ENCODE results near the gene PDE6H. TPM values are rescaled to one million over a fixed set of nuclear protein-coding genes. Genes with fewer than 3 reads are reported as not detected.

The PDE6H gene
- total and polyA plus RNA-seq, 7 experiments from 2014 or later = 2.7 TPM; not detected in 6

DNA sequence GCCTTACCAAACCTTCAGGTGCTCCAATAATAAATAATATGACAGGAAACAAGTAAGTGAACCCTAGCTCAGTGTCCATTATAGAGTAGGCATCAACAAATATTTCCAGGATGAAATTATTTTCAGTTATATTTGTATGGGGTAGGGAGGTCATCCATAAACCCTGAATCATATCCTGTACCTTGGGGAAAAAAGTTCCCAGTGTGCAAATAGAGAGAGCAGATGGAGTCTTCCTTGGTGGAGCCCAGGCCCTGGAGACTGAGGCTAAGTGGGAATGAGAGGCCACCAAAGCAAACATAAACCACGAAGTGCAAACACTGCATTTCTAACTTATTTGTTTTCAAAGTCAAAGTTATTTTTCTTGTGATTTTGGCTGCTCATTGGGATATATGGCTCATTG lies 26.0 kb upstream of the PDE6H start:
- H3K4me1 ChIP-seq (ENCODE audit: control insufficient read depth in 2 of 2, insufficient read depth in 2 of 2, low read length in 2 of 2) = peaks cover 62 to 65% of the 10 kb centered on the region in 2 donors
- ChIA-PET POLR2A (interaction anchor here (0.7 to 5.7 kb wide), 4 partner anchors 10 to 175 kb away, joined by 3 to 115 read pairs (median 14); partner anchors contain the start of gene ARHGDIB), CTCF (interaction anchor here (4.3 kb wide), 1 partner anchor 10 kb away, joined by 28 read pairs; the partner anchor contains the start of gene ERP27)
- ATAC-seq = no peak
- H3K36me3 ChIP-seq (ENCODE audit: control insufficient read depth in 2 of 3, insufficient read depth in 3 of 3, low read length in 3 of 3) = peaks cover 66 to 75% (median 70%) of the 10 kb centered on the region in 3 experiments
- Mint-ChIP-seq H3K9me3 (no peaks in the 10 kb centered on the region), H3K4me3 (peak overlapping the region in 9 of 10 donors; percentile 20 to 88 (median 74)), H3K27me3 (no peaks in the 10 kb centered on the region), H3K27ac (peak overlapping the region; percentile 51 to 99 (median 92)), H3K4me1 (peaks cover 58 to 90% (median 79%) of the 10 kb centered on the region in 7 donors), H3K36me3 (peaks cover 42 to 84% (median 77%) of the 10 kb centered on the region in 5 donors)
- no peak overlapping the region for H3K4me3 ChIP-seq (ENCODE audit: low read length)
- no peaks in the 10 kb centered on the region for H3K27me3 ChIP-seq (ENCODE audit: control insufficient read depth in 2 of 2, insufficient read depth in 2 of 2, low read length in 2 of 2)
- peak overlapping the region; percentile 96 for H3K27ac ChIP-seq (ENCODE audit: low read depth, low read length)
- no peak for DNase-seq
- intact Hi-C loops (cut with micrococcal nuclease) = loop anchor here (5.0 kb wide), 3 partner anchors 225 to 615 kb away; partner anchors contain the start of gene RERG (in 1 of the 2)
- no peaks in the 10 kb centered on the region for H3K9me3 ChIP-seq (ENCODE audit: control insufficient read depth in 2 of 3, low read length in 3 of 3)

DNA sequence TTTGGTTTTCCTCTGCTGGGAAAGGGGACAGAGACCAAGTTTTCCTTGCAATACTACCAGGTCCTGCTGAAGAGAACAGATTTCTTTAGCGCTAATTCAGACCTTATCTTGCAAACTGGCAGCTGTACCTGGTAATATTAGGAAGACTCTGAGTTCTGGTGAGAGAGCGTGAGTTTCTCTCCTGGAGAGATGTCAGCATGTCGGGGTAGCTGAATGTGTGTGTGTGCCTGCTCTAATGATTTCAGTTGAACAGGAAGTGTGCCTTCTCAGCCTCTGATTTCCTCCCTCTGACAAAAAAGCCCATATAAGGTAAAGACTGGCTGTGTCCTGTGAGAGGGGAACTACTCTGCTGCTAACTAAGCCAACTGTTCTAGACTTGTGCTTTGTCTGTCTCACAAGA lies 24.2 kb upstream of the PDE6H start:
- Histone ChIP-seq H3K9me3 (ENCODE audit: control insufficient read depth in 2 of 3, low read length in 3 of 3) (no peaks in the 10 kb centered on the region), H3K4me1 (ENCODE audit: control insufficient read depth in 2 of 2, insufficient read depth in 2 of 2, low read length in 2 of 2) (peaks cover 77 to 79% of the 10 kb centered on the region in 2 donors), H3K4me3 (ENCODE audit: low read length) (peak overlapping the region; percentile 47), H3K27ac (ENCODE audit: low read depth, low read length) (peak overlapping the region; percentile 96), H3K27me3 (ENCODE audit: control insufficient read depth in 2 of 2, insufficient read depth in 2 of 2, low read length in 2 of 2) (no peaks in the 10 kb centered on the region), H3K36me3 (ENCODE audit: control insufficient read depth in 2 of 3, insufficient read depth in 3 of 3, low read length in 3 of 3) (peaks cover 55 to 63% (median 60%) of the 10 kb centered on the region in 3 experiments)
- ChIA-PET CTCF (interaction anchor here (0.6 to 4.3 kb wide), 8 partner anchors 9 to 179 kb away, joined by 3 to 28 read pairs (median 3); partner anchors contain the start of gene ERP27), POLR2A (interaction anchor here (0.6 to 5.7 kb wide), 17 partner anchors 9 to 583 kb away, joined by 3 to 115 read pairs (median 5); partner anchors contain the start of genes ARHGDIB, ATF7IP and ERP27)
- DNase-seq (peak in 8 of 9 donors; percentile 34 to 87 (median 81)), ATAC-seq (peak; percentile 88)
- Mint-ChIP-seq H3K27me3 (no peaks in the 10 kb centered on the region), H3K4me1 (peaks cover 69 to 95% (median 91%) of the 10 kb centered on the region in 7 donors), H3K9me3 (peaks cover 0 to under 1% (median 0%) of the 10 kb centered on the region in 11 donors), H3K4me3 (peak overlapping the region; percentile 72 to 97 (median 90)), H3K36me3 (peaks cover 32 to 78% (median 73%) of the 10 kb centered on the region in 5 donors), H3K27ac (peak overlapping the region; percentile 87 to 99 (median 97))
- intact Hi-C loops (cut with micrococcal nuclease) = loop anchor here (1.0 to 5.0 kb wide), 8 partner anchors 8 to 614 kb away; partner anchors contain the start of genes ARHGDIB (in 2 of the 2), C12orf60 (in 1 of the 2), RERG (in 1 of the 2) and WBP11 (in 1 of the 2)

DNA sequence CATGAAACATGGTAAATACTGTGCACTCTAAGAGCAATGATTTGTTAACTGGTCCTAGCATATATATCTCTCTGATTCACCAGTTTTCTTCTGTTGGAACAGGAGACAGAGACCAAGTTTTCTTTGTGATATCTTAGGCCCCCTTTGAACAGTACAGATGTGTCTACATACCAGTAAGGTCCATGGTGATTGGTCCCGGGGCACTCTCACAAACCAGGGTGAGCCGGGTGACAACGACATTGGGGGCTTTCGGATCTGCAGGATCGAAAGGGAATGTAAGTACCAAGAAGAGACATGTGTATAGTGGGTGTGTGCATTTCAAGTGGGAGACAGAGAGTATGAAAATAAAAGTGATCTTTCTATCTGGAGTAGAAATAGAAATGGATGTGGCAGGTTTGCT lies 23.2 kb upstream of the PDE6H start:
- H3K4me1 ChIP-seq (ENCODE audit: control insufficient read depth in 2 of 2, insufficient read depth in 2 of 2, low read length in 2 of 2) = peaks cover 85 to 87% of the 10 kb centered on the region in 2 donors
- ATAC-seq = no peak
- peak overlapping the region; percentile 54 to 97 (median 90) for H3K4me3 Mint-ChIP-seq
- intact Hi-C loops (cut with micrococcal nuclease) = loop anchor here (2.0 to 5.0 kb wide), 7 partner anchors 45 to 613 kb away; partner anchors contain the start of genes C12orf60 (in 1 of the 2), RERG (in 1 of the 2) and WBP11 (in 1 of the 2)
- H3K36me3 Mint-ChIP-seq = peaks cover 31 to 78% (median 73%) of the 10 kb centered on the region in 5 donors
- peak overlapping the region; percentile 87 to 99 (median 97) for H3K27ac Mint-ChIP-seq
- H3K4me3 ChIP-seq (ENCODE audit: low read length) = peak overlapping the region; percentile 39
- peaks cover 76 to 100% (median 98%) of the 10 kb centered on the region in 7 donors for H3K4me1 Mint-ChIP-seq
- ChIA-PET CTCF (interaction anchor here (4.3 kb wide), 1 partner anchor 13 kb away, joined by 28 read pairs; the partner anchor contains the start of gene ERP27), POLR2A (interaction anchor here (1.9 to 5.7 kb wide), 3 partner anchors 10 to 14 kb away, joined by 9 to 115 read pairs (median 11); partner anchors contain the start of gene ARHGDIB)
- H3K9me3 ChIP-seq (ENCODE audit: control insufficient read depth in 2 of 3, low read length in 3 of 3) = no peaks in the 10 kb centered on the region
- H3K36me3 ChIP-seq (ENCODE audit: control insufficient read depth in 2 of 3, insufficient read depth in 3 of 3, low read length in 3 of 3) = peaks cover 56 to 62% (median 59%) of the 10 kb centered on the region in 3 experiments
- no peak for DNase-seq
- peaks cover 0 to 3% (median 0%) of the 10 kb centered on the region in 11 donors for H3K9me3 Mint-ChIP-seq
- H3K27me3 ChIP-seq (ENCODE audit: control insufficient read depth in 2 of 2, insufficient read depth in 2 of 2, low read length in 2 of 2) = no peaks in the 10 kb centered on the region
- peak overlapping the region; percentile 96 for H3K27ac ChIP-seq (ENCODE audit: low read depth, low read length)
- no peaks in the 10 kb centered on the region for H3K27me3 Mint-ChIP-seq

DNA sequence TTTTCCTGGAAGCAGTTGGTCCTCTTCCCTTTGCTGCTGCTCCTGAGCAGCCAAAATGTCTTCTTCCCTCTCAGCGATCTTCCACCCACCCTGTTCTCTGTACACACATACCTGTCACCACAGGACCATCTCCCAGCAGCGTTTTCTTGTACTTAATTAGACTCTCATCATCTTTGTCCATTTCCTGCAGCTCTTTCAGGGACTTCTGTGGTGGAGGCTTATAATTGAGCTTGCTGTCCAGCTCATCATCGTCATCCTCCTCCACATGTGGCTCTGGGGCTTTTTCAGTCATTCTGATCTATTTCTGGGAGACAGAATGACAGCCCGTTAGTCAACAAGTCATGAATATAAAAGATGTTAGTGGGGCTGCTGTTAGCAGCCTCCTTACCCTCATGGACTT lies 22.4 kb upstream of the PDE6H start:
- peak overlapping the region; percentile 87 to 99 (median 97) for H3K27ac Mint-ChIP-seq
- peak overlapping the region; percentile 39 for H3K4me3 ChIP-seq (ENCODE audit: low read length)
- H3K36me3 ChIP-seq (ENCODE audit: control insufficient read depth in 2 of 3, insufficient read depth in 3 of 3, low read length in 3 of 3) = peaks cover 48 to 54% (median 51%) of the 10 kb centered on the region in 3 experiments
- H3K36me3 Mint-ChIP-seq = peaks cover 25 to 71% (median 65%) of the 10 kb centered on the region in 5 donors
- intact Hi-C loops (cut with micrococcal nuclease) = loop anchor here in 1 of 2 donors (5.0 kb wide), 1 partner anchor 543 kb away; no protein-coding TSS in a partner anchor
- CTCF ChIA-PET = interaction anchor here (0.6 kb wide), 1 partner anchor 45 kb away, joined by 3 read pairs; no protein-coding TSS in a partner anchor
- H3K4me1 ChIP-seq (ENCODE audit: control insufficient read depth in 2 of 2, insufficient read depth in 2 of 2, low read length in 2 of 2) = peaks cover 85 to 91% of the 10 kb centered on the region in 2 donors
- peaks cover 72 to 99% (median 96%) of the 10 kb centered on the region in 7 donors for H3K4me1 Mint-ChIP-seq
- H3K4me3 Mint-ChIP-seq = peak overlapping the region; percentile 39 to 97 (median 90)
- peak overlapping the region; percentile 96 for H3K27ac ChIP-seq (ENCODE audit: low read depth, low read length)
- POLR2A ChIA-PET = interaction anchor here (0.9 to 3.3 kb wide), 8 partner anchors 9 to 179 kb away, joined by 3 to 18 read pairs (median 4); partner anchors contain the start of genes ARHGDIB, ERP27 and PDE6H
- H3K9me3 Mint-ChIP-seq = peaks cover 0 to 3% (median 0%) of the 10 kb centered on the region in 11 donors
- peak in 1 of 9 donors; percentile 29 for DNase-seq
- H3K27me3 Mint-ChIP-seq = no peaks in the 10 kb centered on the region
- no peaks in the 10 kb centered on the region for H3K9me3 ChIP-seq (ENCODE audit: control insufficient read depth in 2 of 3, low read length in 3 of 3)
- no peaks in the 10 kb centered on the region for H3K27me3 ChIP-seq (ENCODE audit: control insufficient read depth in 2 of 2, insufficient read depth in 2 of 2, low read length in 2 of 2)
- no peak for ATAC-seq

DNA sequence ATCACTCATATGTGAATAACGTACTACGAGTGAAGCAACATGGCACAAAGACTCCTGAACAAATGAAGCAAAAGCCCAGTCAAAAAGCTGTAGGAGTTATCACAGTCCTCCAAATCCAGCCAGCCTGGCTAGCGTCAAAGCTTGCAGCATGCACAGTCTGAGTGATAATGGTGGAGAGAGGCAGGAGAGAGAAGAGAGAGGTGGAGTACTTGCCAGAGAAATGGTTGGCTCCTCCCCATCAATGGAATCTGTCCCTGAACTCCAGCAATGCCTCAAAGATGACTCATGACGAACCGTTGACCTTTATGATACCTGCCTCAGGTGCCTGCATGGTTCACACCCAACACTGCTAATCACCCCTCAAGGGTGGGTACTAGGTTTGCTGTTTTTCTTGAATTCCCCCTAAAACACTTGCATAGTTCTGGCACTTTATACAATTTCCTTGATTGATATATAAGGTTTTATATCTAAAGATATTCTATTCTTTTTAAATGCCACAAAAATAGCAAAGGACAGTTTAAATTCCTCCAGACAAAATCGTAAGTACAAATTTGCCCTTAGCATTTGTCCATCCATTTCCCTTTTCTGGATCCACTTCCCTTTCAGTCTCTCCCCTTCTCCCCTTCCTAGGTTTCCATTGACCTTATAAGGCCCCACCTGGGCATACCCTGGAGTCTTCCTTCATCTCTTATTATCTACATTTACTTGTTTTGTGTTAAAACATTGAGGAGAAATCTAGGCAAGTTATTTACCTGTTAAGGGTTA lies 21.7 kb upstream of the PDE6H start:
- ChIA-PET CTCF (no interaction called here), POLR2A (interaction anchor here (0.9 to 3.3 kb wide), 9 partner anchors 8 to 180 kb away, joined by 3 to 18 read pairs (median 3); partner anchors contain the start of genes ARHGDIB, ERP27 and PDE6H)
- H3K4me1 ChIP-seq (ENCODE audit: control insufficient read depth in 2 of 2, insufficient read depth in 2 of 2, low read length in 2 of 2) = peaks cover 80 to 94% of the 10 kb centered on the region in 2 donors
- intact Hi-C loops (cut with micrococcal nuclease) = loop anchor here in 1 of 2 donors (5.0 kb wide), 1 partner anchor 544 kb away; no protein-coding TSS in a partner anchor
- Mint-ChIP-seq H3K27ac (peak overlapping the region; percentile 92 to 99 (median 97)), H3K4me1 (peaks cover 72 to 99% (median 95%) of the 10 kb centered on the region in 7 donors), H3K9me3 (peaks cover 0 to 3% (median 0%) of the 10 kb centered on the region in 11 donors), H3K36me3 (peaks cover 25 to 64% (median 59%) of the 10 kb centered on the region in 5 donors), H3K27me3 (no peaks in the 10 kb centered on the region), H3K4me3 (peak overlapping the region; percentile 72 to 97 (median 90))
- DNase-seq = peak in 2 of 9 donors; percentile 23 to 33
- peak overlapping the region; percentile 96 for H3K27ac ChIP-seq (ENCODE audit: low read depth, low read length)
- no peaks in the 10 kb centered on the region for H3K27me3 ChIP-seq (ENCODE audit: control insufficient read depth in 2 of 2, insufficient read depth in 2 of 2, low read length in 2 of 2)
- no peak for ATAC-seq
- H3K4me3 ChIP-seq (ENCODE audit: low read length) = peak overlapping the region; percentile 39
- no peaks in the 10 kb centered on the region for H3K9me3 ChIP-seq (ENCODE audit: control insufficient read depth in 2 of 3, low read length in 3 of 3)
- H3K36me3 ChIP-seq (ENCODE audit: control insufficient read depth in 2 of 3, insufficient read depth in 3 of 3, low read length in 3 of 3) = peaks cover 41 to 47% (median 46%) of the 10 kb centered on the region in 3 experiments

Data from naive thymus-derived CD4-positive, alpha-beta T cell (primary cell).